SK-N-SH treated with all-trans-retinoic acid at 6 μM for 48 hours (cell line): Measurements from ENCODE around the gene KIF21A.
"Not testable (repeated sequence)": the region's sequence is repeated elsewhere in the genome, so short reads cannot be mapped to it uniquely, and the experiment has no call there.

Experiments used
- ATAC-seq: fragments of 200-7000 bp; cut with Tn5 transposase; 3 replicates; pipeline ENCODE4 v1.9.1; 2020; ENCODE audit warnings: mild to moderate bottlenecking, moderate library complexity
- ARNTL ChIP-seq: fragments of 450-650 bp; formaldehyde crosslinking; IDR thresholded peaks from 2 replicates; pipeline ENCODE4 v1.5.0; 2020; ENCODE audit warnings: low read depth, mild to moderate bottlenecking, moderate library complexity, borderline replicate concordance
- BACH2 ChIP-seq: fragments of 250-450 bp; sonication (Bioruptor Pico); IDR thresholded peaks from 2 replicates; pipeline ENCODE4 v1.9.0; 2021; ENCODE audit warnings: mild to moderate bottlenecking, borderline replicate concordance
- CSDC2 ChIP-seq: fragments of 250-450 bp; sonication (Bioruptor Pico); IDR thresholded peaks from 2 replicates; pipeline ENCODE4 v1.5.0; 2020; ENCODE audit warnings: mild to moderate bottlenecking, moderate library complexity
- CSRNP3 ChIP-seq: fragments of 250-450 bp; sonication (Bioruptor Pico); IDR thresholded peaks from 2 replicates; pipeline ENCODE4 v1.5.1; 2021; ENCODE audit warnings: mild to moderate bottlenecking, moderate library complexity
- ESRRG ChIP-seq: fragments of 250-450 bp; sonication (Bioruptor Pico); IDR thresholded peaks from 2 replicates; pipeline ENCODE4 v1.6.1; 2021; ENCODE audit warnings: mild to moderate bottlenecking
- GLIS3 ChIP-seq: fragments of 250-450 bp; sonication (Bioruptor Pico); IDR thresholded peaks from 2 replicates; pipeline ENCODE4 v1.5.0; 2020; ENCODE audit warnings: mild to moderate bottlenecking, moderate library complexity
- ISL1 ChIP-seq: fragments of 250-450 bp; sonication (Bioruptor Pico); IDR thresholded peaks from 2 replicates; pipeline ENCODE4 v2.1.2; 2022; ENCODE audit warnings: mild to moderate bottlenecking, moderate library complexity
- OSR1 ChIP-seq: fragments of 250-450 bp; sonication (Bioruptor Pico); IDR thresholded peaks from 2 replicates; pipeline ENCODE4 v1.8.0; 2022; ENCODE audit warnings: moderate library complexity, mild to moderate bottlenecking, inconsistent platforms
- POU6F1 ChIP-seq: fragments of 250-450 bp; sonication (Bioruptor Pico); IDR thresholded peaks from 2 replicates; pipeline ENCODE4 v1.8.0; 2021; ENCODE audit warnings: low read depth, mild to moderate bottlenecking, moderate library complexity, borderline replicate concordance
- PPARA ChIP-seq: fragments of 250-450 bp; sonication (Bioruptor Pico); IDR thresholded peaks from 2 replicates; pipeline ENCODE4 v1.5.0; 2020; ENCODE audit warnings: mild to moderate bottlenecking, borderline replicate concordance
- RARB ChIP-seq: fragments of 250-450 bp; sonication (Bioruptor Pico); IDR thresholded peaks from 2 replicates; pipeline ENCODE4 v1.8.0; 2021; ENCODE audit warnings: mild to moderate bottlenecking, moderate library complexity
- SNAI2 ChIP-seq: fragments of 250-450 bp; sonication (Bioruptor Pico); IDR thresholded peaks from 2 replicates; pipeline ENCODE4 v1.5.0; 2020; ENCODE audit warnings: mild to moderate bottlenecking, moderate library complexity
- TCF4 ChIP-seq: fragments of 250-450 bp; sonication (Bioruptor Pico); IDR thresholded peaks from 2 replicates; pipeline ENCODE4 v1.8.0; 2021; ENCODE audit warnings: mild to moderate bottlenecking, moderate library complexity, borderline replicate concordance
- TOX ChIP-seq: fragments of 250-450 bp; sonication (Bioruptor Pico); IDR thresholded peaks from 2 replicates; pipeline ENCODE4 v1.8.0; 2021; ENCODE audit warnings: mild to moderate bottlenecking, moderate library complexity, borderline replicate concordance
- TSHZ2 ChIP-seq: fragments of 250-450 bp; sonication (Bioruptor Pico); IDR thresholded peaks from 2 replicates; pipeline ENCODE4 v1.5.0; 2020; ENCODE audit warnings: mild to moderate bottlenecking, moderate library complexity
- ZC3H10 ChIP-seq: fragments of 250-450 bp; sonication (Bioruptor Pico); IDR thresholded peaks from 2 replicates; pipeline ENCODE4 v1.5.1; 2021; ENCODE audit warnings: mild to moderate bottlenecking, moderate library complexity
- ZFP3 ChIP-seq: fragments of 250-450 bp; sonication (Bioruptor Pico); IDR thresholded peaks from 2 replicates; pipeline ENCODE4 v1.5.0; 2020; ENCODE audit warnings: mild to moderate bottlenecking, moderate library complexity
- ZNF565 ChIP-seq: fragments of 450-650 bp; formaldehyde crosslinking; conservative IDR thresholded peaks from 2 replicates; pipeline ENCODE4 v1.5.0; 2020; ENCODE audit warnings: low read depth, mild to moderate bottlenecking, moderate library complexity
- ZNF70 ChIP-seq: fragments of 450-650 bp; formaldehyde crosslinking; IDR thresholded peaks from 2 replicates; pipeline ENCODE4 v1.5.0; 2020; ENCODE audit warnings: mild to moderate bottlenecking, moderate library complexity
- ZNF8 ChIP-seq: fragments of 450-650 bp; formaldehyde crosslinking; IDR thresholded peaks from 2 replicates; pipeline ENCODE4 v1.5.0; 2020; ENCODE audit warnings: mild to moderate bottlenecking, moderate library complexity
- TF ChIP-seq, protein P1 (sequence below): fragments of 250-450 bp; sonication (Bioruptor Pico); IDR thresholded peaks from 2 replicates; pipeline ENCODE4 v1.8.0; 2020; ENCODE audit warnings: mild to moderate bottlenecking, moderate library complexity, borderline replicate concordance

KIF21A gene

GRCh38 chr12:39476894-39477293, 34.0 kb upstream of the KIF21A start:
- TF ChIP-seq ISL1 (CRISPR knock-in tag) (no peak), TSHZ2 (CRISPR knock-in tag) (no peak), CSRNP3 (CRISPR knock-in tag) (no peak), ZNF8 (no peak), BACH2 (CRISPR knock-in tag) (no peak), GLIS3 (no peak), TOX (no peak), ZFP3 (no peak), ZC3H10 (no peak), RARB (CRISPR knock-in tag) (no peak)
- TF ChIP-seq, protein P1, sequence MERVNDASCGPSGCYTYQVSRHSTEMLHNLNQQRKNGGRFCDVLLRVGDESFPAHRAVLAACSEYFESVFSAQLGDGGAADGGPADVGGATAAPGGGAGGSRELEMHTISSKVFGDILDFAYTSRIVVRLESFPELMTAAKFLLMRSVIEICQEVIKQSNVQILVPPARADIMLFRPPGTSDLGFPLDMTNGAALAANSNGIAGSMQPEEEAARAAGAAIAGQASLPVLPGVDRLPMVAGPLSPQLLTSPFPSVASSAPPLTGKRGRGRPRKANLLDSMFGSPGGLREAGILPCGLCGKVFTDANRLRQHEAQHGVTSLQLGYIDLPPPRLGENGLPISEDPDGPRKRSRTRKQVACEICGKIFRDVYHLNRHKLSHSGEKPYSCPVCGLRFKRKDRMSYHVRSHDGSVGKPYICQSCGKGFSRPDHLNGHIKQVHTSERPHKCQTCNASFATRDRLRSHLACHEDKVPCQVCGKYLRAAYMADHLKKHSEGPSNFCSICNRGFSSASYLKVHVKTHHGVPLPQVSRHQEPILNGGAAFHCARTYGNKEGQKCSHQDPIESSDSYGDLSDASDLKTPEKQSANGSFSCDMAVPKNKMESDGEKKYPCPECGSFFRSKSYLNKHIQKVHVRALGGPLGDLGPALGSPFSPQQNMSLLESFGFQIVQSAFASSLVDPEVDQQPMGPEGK (CRISPR knock-in tag): no peak
- no peak for ATAC-seq

- no peak for ATAC-seq
- TF ChIP-seq BACH2 (CRISPR knock-in tag): no peak
- TF ChIP-seq PPARA (CRISPR knock-in tag): no peak
- TF ChIP-seq OSR1 (CRISPR knock-in tag): no peak
- TF ChIP-seq TOX: no peak
- no peak for TF ChIP-seq POU6F1 (CRISPR knock-in tag)
- TF ChIP-seq ZC3H10: no peak
- no peak for TF ChIP-seq ZNF565 (CRISPR knock-in tag)
- TF ChIP-seq, protein P1 (CRISPR knock-in tag): no peak
- no peak for TF ChIP-seq TSHZ2 (CRISPR knock-in tag)
- TF ChIP-seq ZNF8: no peak
- TF ChIP-seq ZFP3: no peak
- no peak for TF ChIP-seq ISL1 (CRISPR knock-in tag)
- TF ChIP-seq TCF4 (CRISPR knock-in tag): no peak
- no peak for TF ChIP-seq SNAI2 (CRISPR knock-in tag)
- no peak for TF ChIP-seq CSDC2 (CRISPR knock-in tag)
- no peak for TF ChIP-seq CSRNP3 (CRISPR knock-in tag)
- no peak for TF ChIP-seq ARNTL (CRISPR knock-in tag)
- TF ChIP-seq ZNF70: no peak
- TF ChIP-seq ESRRG: no peak
- no peak for TF ChIP-seq RARB (CRISPR knock-in tag)
- TF ChIP-seq, all 23 proteins: peak for 0
Measured at GRCh38 chr12:39476121-39476520, 33.2 kb upstream of the KIF21A start.

- ATAC-seq: not testable (repeated sequence)
Measured at GRCh38 chr12:39475136-39475535, 32.2 kb upstream of the KIF21A start.
